ENCODE data around the gene POU2AF3.

POU2AF3 gene

GRCh38 chr11:111354601-111354891, 56.2 kb downstream of the POU2AF3 start:
- no peak for TF ChIP-seq CTCF (conservative IDR thresholded peaks at IDR 0.05)
- TF ChIP-seq ZFX (IDR thresholded peaks at IDR 0.05) = no peak
- no peak overlapping the region for H3K27ac ChIP-seq

- TF ChIP-seq ZFX (IDR thresholded peaks at IDR 0.05) (no peak), CTCF (conservative IDR thresholded peaks at IDR 0.05) (no peak)
- no peak overlapping the region for H3K27ac ChIP-seq
Measured at GRCh38 chr11:111355101-111355500, 56.8 kb downstream of the POU2AF3 start.

- TF ChIP-seq ZFX (IDR thresholded peaks at IDR 0.05) (no peak), CTCF (conservative IDR thresholded peaks at IDR 0.05) (no peak)
- H3K27ac ChIP-seq = no peak overlapping the region
Measured at GRCh38 chr11:111355956-111356659, 57.8 kb downstream of the POU2AF3 start.

- TF ChIP-seq CTCF (conservative IDR thresholded peaks at IDR 0.05) (no peak), ZFX (IDR thresholded peaks at IDR 0.05) (no peak)
- H3K27ac ChIP-seq = no peak overlapping the region
Measured at GRCh38 chr11:111356660-111357048, 58.3 kb downstream of the POU2AF3 start.

GRCh38 chr11:111357150-111358037, 59.0 kb downstream of the POU2AF3 start:
- no peak overlapping the region for H3K27ac ChIP-seq
- TF ChIP-seq ZFX (IDR thresholded peaks at IDR 0.05) = no peak
- no peak for TF ChIP-seq CTCF (conservative IDR thresholded peaks at IDR 0.05)
